NB4 (cell line): ENCODE data around the gene XYLT1.

Source experiments
- MYC ChIP-seq: IDR thresholded peaks from 2 replicates; pipeline ENCODE4 v1.6.1; 2011; ENCODE audit warnings: low read depth, low read length
- POLR2A ChIP-seq: IDR thresholded peaks from 2 replicates; pipeline ENCODE4 v1.6.1; 2011; ENCODE audit warnings: mild to moderate bottlenecking; ENCODE audit not compliant: insufficient read length; ENCODE audit errors: extremely low read depth
- TF ChIP-seq, protein P1 (sequence below): IDR thresholded peaks from one replicate; pipeline ENCODE4 v1.5.1; 2012; ENCODE audit warnings: low read depth, low read length

DNA sequence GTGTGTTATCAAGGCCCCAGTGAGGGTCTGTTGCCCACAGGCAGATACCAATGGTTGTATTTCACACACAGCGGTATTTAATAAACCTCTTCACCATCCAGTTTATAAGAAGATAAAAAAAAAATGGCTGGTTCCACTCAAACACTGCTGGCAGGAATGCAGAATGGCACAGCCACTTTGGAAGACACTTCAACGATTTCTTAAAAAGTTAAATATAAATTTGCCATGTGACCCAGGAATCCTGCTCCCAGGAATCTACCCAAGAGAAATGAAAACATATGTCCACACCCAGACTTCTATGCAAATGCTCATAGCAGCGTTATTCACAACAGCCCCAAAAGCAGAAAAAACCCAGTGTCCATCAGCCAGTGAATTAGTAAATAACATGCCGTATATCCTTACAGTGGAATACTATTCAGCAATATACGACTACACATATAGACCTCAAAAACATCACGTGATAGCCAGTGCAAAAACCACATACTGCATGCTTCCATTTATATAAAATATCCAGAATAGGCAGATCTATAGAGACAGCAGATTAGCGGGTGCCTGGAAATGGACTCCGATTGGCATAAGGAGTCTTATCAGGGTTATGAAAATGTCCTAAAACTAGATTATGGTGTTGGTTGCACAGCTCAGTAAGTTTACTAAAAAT is 38.7 kb downstream of the XYLT1 start:
- TF ChIP-seq, protein P1, sequence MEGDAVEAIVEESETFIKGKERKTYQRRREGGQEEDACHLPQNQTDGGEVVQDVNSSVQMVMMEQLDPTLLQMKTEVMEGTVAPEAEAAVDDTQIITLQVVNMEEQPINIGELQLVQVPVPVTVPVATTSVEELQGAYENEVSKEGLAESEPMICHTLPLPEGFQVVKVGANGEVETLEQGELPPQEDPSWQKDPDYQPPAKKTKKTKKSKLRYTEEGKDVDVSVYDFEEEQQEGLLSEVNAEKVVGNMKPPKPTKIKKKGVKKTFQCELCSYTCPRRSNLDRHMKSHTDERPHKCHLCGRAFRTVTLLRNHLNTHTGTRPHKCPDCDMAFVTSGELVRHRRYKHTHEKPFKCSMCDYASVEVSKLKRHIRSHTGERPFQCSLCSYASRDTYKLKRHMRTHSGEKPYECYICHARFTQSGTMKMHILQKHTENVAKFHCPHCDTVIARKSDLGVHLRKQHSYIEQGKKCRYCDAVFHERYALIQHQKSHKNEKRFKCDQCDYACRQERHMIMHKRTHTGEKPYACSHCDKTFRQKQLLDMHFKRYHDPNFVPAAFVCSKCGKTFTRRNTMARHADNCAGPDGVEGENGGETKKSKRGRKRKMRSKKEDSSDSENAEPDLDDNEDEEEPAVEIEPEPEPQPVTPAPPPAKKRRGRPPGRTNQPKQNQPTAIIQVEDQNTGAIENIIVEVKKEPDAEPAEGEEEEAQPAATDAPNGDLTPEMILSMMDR = no peak
- no peak for TF ChIP-seq MYC
- TF ChIP-seq POLR2A = no peak
